Hepatocyte (in vitro differentiated cells): Measurements from ENCODE around the gene SEC61A2.

Experiments used
- CTCF ChIP-seq: fragments of 200-600 bp; sonication (generic); IDR thresholded peaks from 2 replicates; pipeline ENCODE4 v1.5.1; 2016; ENCODE audit warnings: antibody characterized with exemption, mild to moderate bottlenecking; ENCODE audit not compliant: poor library complexity
- EZH2 ChIP-seq: fragments of 200-600 bp; sonication (generic); IDR thresholded peaks from 2 replicates; pipeline ENCODE4 v1.6.1; 2016; ENCODE audit warnings: antibody characterized with exemption, mild to moderate bottlenecking, borderline replicate concordance
- EZH2phosphoT487 ChIP-seq: fragments of 200-600 bp; sonication (generic); IDR thresholded peaks from one replicate; pipeline ENCODE4 v1.6.1; 2018; ENCODE audit warnings: antibody characterized with exemption, mild to moderate bottlenecking, low read depth, moderate library complexity; ENCODE audit not compliant: unreplicated experiment, severe bottlenecking

GRCh38 chr10:12081879-12082557 is 47.5 kb upstream of the SEC61A2 start:
- no peak for TF ChIP-seq CTCF
- no peak for TF ChIP-seq EZH2
- TF ChIP-seq EZH2phosphoT487: no peak
